H1 (cell line): ENCODE measurements around the gene PTGES. TPM values are rescaled to one million over a fixed set of nuclear protein-coding genes. Genes with fewer than 3 reads are reported as not detected.

Source experiments
- EP300 ChIP-seq, 2 experiments: IDR thresholded peaks; 1 replicate in 1 of 2; 2 replicates in 1 of 2; pipeline ENCODE4 v1.6.1; 2011 to 2012; ENCODE audit warnings: low read depth in 2 of 2, low read length in 2 of 2, mild to moderate bottlenecking in 2 of 2, borderline replicate concordance in 1 of 2, inconsistent platforms in 1 of 2, moderate library complexity in 1 of 2
- polyA plus RNA-seq, 7 experiments: library from polyadenylated mRNA; depleted of rRNA in 3 of 7; stranded (reverse) in 5 of 7; unstranded in 2 of 7; fragments of >200 nt in 5 of 7; fragments of 200-250 nt in 2 of 7; gene quantifications; 1 replicate in 5 of 7; 2 replicates in 1 of 7; 4 replicates in 1 of 7; pipeline versions ENCODE4 v1.2.1 to v1.2.3, GENCODE V29; 2011 to 2013; ENCODE audit warnings: missing spikeins in 2 of 7, mixed read lengths in 2 of 7
- total RNA-seq: library from RNA; stranded (reverse); fragmentation: NEBNext Ultra II Directional; extraction: Animal tissue kit (Norgen Biotek cat#: 25700); gene quantifications from 2 replicates; pipeline ENCODE4 v1.2.1, GENCODE V29; 2021

Gene PTGES
- total and polyA plus RNA-seq, 2 of the 8 experiments (the other 6 are each of a cell fraction or from before 2014, with no cell fraction given), result 3.2 to 5.1 TPM

DNA sequence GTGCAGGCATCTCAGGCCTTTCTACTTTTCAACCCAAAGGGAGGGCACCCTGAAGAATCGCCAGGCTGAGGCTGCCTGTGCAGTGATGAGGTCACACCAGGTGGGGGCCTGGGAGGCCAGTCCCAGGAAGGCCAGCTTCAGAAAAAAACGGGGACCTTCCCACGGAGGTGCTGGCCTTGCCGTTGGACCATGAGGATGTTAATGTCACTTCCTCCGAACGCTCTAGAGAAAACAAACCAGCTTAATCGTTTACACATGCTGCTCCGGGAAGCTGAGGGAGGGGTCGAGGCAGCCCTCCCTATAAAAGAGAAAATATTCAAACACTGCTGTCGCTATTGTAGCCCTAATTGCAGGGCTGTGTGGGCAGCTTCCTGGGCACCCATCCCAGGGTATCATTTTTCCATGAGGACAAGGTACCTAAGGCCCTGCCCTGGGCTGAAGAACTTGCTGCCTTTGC lies 27.0 kb downstream of the PTGES start (continued):
- no peak for TF ChIP-seq EP300 (IDR thresholded peaks at IDR 0.05; ENCODE audit: borderline replicate concordance in 1 of 2, low read depth in 2 of 2, low read length in 2 of 2)
- TF ChIP-seq, all 59 proteins: peak for 0
